Measurements from ENCODE around the gene CHST11.

GRCh38 chr12:104504146-104504545 lies 47.4 kb downstream of the CHST11 start:
- TF ChIP-seq, protein P1, sequence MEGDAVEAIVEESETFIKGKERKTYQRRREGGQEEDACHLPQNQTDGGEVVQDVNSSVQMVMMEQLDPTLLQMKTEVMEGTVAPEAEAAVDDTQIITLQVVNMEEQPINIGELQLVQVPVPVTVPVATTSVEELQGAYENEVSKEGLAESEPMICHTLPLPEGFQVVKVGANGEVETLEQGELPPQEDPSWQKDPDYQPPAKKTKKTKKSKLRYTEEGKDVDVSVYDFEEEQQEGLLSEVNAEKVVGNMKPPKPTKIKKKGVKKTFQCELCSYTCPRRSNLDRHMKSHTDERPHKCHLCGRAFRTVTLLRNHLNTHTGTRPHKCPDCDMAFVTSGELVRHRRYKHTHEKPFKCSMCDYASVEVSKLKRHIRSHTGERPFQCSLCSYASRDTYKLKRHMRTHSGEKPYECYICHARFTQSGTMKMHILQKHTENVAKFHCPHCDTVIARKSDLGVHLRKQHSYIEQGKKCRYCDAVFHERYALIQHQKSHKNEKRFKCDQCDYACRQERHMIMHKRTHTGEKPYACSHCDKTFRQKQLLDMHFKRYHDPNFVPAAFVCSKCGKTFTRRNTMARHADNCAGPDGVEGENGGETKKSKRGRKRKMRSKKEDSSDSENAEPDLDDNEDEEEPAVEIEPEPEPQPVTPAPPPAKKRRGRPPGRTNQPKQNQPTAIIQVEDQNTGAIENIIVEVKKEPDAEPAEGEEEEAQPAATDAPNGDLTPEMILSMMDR (IDR thresholded peaks at IDR 0.05): no peak
- TF ChIP-seq ZFX (IDR thresholded peaks at IDR 0.05; ENCODE audit: borderline replicate concordance): no peak

Measured in 22Rv1 (cell line).